HL-60/S4 (cell line): Measurements from ENCODE around the gene MYOD1.

Source experiments
- in situ Hi-C: fragments of 300-500 bp; cut with MboI; formaldehyde crosslinking; loops from 2 replicates; pipeline ENCODE4 v1.14.3; 2022; ENCODE audit warnings: low sequenced_read_pairs

Gene MYOD1

DNA sequence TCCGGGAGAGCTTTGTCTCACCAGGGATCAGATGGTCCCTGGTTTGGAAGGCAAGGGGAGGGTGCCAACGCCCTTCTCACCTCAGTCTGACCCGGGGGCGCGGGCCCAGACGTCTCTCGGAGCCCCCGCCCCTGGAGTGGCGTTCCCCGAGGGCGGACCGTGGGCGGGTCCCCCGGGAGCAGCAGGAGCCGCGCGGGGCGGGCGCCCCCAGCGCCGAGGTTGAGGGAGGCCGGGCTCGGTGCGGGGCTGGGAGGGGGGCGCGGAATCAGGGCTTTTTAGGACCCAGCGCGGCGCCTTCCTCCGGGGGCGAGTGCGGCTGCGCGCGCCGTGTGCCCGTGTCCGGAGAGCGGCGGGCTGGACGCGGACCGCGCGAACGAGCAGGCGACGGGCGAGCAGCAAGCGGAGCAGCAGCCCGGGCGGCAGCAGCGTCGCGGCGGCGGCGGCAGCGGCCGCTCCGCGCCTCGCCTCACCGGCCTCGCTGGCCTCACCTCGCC, 15.1 kb downstream of the MYOD1 start, which contains the start of gene KCNC1:
TSS of gene KCNC1 (plus strand) at position 364 of the 494 bp plus-strand sequence. CDS start 1,222 bp downstream, outside the sequence.
- in situ Hi-C loops = no loop called here

GRCh38 chr11:17734986-17735817, 15.8 kb downstream of the MYOD1 start:
- in situ Hi-C loops = no loop called here

- in situ Hi-C loops = no loop called here
These were observed 16.6 kb downstream of the MYOD1 start for GRCh38 chr11:17735818-17736578.

DNA sequence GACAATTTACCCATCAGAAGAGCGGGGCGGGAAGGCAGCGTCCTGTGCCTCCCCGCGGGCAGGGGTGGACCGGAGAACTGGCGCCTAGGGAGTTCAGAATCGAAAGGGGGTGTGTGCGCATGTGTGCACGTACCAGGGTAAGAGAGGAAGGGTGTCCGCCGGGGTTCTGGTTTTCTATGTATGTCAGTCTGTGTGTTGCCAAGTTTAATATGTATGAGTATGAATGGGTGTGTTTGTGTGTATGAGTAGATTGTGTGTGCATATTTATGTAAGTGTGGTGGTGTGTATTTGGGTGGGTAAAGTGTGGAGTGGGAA, 17.2 kb downstream of the MYOD1 start:
- in situ Hi-C loops = no loop called here

DNA sequence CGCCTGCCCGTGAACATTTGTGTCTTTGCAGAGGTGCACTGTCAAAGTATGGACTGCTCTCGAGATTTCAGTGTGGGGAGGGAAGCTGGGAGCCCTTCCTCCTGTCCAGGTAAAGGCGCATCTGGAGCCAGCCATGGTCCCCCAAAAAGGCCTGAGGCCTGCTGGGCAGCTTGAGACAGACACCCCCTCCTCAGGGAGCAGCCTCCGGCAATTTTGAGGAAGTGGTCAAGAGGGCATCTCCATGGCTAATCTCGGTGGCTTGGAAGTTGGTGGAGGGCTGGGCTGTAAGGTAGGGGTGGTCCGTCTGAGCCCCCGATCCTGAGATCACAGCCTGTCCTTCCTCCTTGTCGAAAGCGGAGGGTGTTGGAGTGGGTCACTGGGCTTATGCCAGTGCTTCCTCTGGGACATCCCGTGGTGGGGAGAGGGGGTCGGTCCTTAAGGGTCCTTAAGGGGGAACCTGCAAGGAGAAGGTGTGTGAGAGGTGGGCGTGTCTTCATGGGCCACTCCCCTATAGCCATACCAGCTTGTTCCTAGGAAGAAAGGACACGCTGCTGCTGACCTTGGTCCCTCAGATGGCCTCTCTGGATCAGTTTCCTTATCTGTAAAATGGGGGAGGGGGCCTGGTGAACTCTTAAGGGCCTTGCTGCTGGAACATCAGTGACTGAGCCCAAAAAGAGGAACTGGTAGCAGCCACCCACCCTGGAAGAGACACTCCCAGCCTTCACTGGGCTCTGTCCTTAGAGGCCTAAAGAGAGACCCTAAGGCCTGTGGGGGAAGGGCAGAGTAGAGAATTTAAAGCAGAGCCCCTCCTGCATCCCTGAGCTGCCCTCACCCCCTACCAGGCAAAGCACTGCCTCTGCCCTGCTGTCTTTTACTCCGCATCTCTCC, 17.8 kb downstream of the MYOD1 start:
- in situ Hi-C loops = no loop called here

DNA sequence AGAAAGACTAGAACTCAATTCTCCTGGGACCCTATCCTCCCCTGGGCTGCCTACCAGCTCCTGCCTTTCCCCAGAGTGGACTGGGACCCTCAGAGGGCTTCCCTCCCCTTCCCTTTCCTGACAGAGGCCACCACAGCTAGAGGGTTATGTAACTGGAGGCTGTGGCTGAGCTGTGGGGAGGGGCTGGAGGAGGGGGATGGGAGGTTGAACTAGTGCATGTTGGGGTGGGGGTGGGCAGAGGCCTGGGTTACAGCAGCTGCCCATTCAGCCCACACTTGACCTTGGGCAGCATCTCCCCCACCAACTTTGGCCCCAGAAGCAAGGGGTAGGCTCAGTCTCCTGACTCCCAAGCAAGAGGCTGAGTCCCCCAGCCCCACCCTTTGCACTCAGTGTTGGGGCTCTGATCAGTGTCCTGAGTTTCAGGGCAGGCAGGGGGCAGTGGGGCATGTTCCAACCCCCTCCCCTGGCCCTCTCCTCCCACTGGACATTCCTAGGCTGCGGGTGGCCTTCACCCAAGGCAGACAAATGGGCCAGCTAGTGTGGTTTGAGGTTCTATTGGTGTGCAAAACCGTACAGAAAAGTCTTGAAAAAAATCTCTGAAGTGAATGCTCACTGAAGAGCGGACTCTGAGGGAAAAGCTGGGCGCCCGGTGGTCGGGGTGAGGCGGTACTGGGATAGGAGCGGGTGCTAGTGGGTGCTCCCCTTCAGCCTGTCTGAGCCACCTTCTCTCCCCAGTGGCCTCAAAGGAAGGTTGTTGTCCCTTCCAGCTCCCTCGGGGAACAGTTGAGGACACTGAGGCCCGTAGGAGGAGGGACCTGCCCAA, 19.0 kb downstream of the MYOD1 start:
- in situ Hi-C loops = no loop called here

DNA sequence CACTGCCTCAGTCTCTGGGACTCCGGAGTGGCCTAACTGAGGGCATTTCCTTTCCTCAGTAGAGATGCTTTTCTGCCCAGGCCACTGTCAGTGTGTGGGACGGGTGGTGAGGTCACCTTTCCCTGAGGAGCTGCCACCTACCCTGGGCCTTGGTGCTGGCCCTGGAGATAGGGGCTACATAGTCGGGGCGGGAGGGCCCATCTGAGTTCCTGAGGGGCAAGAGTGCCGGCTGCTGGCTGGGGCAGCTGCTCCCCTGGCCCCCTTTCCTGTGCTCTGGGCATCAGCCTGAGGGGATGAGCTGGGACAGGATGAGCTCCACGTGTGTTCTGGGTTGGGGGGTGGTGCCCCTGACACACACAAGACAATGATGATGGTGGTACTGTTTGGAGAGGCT, 20.6 kb downstream of the MYOD1 start:
- in situ Hi-C loops = no loop called here

DNA sequence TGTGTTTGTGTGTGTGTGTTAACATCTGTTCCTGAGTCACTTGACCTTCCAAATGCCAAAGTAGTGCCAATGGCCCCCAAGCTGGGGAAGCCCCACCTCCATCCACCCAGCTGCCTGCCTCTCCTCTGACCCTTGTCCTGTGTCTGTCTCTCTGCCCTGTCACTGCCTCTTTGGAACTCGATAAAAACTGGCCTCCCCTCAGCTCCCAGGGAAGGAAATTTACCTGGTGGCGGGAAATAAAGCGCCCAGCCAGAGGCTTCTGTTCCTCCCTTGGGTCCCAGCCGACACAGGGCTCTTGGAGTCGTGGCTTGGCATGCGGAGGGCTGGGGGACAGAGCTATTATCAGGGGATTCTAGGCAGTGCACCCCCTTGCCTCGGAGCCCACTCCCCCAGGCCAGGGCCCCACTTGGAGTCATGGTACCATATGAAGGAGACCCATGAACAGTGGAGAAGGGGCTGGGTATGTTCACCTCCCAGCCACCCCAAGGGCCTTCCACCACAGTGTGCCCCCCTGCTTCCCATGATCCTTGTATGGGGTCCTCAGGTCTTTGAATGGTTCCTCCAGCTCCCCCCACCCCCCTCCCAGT, 21.4 kb downstream of the MYOD1 start:
- in situ Hi-C loops = no loop called here

DNA sequence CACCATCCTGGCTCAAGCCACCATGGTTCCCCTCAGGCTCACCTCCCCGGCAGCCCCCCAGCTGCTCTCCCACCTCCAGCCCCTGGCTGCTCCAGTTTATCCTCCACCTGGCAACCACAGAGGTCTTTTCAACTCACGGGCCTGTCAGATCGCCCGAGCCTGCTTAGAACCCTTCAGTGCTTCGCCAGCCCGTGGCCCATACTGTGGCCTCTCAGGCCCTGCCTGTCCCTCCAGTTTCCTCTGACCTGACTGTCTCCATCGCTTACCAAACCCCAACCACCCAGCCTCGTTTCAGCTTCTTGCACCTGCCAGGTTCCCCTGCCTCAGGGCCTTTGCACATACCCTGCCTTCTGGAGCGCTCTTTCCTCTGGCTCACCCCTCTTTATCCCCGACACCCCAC, 22.1 kb downstream of the MYOD1 start:
- in situ Hi-C loops = no loop called here

DNA sequence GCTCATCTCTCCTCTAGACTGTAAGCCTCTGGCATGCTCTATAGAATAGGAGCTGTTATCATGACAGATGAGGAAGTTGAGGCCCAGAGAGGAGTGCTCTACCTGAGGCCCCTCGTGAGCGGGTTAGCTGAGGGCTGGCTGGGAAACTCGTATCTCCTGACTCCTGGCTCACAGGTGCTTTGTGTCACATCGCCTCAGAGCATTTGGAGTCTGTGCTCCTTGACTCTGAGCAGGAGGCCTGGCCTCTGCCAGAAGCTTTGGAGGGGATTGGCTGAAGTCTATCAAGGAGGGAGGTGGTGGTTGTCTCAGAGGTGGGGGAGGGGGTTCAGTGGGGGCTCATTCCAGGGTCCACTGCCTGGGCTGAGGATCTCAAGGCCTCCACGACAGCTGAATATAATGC, 22.6 kb downstream of the MYOD1 start:
- in situ Hi-C loops = no loop called here

GRCh38 chr11:17743026-17743807, 23.8 kb downstream of the MYOD1 start:
- in situ Hi-C loops = no loop called here

DNA sequence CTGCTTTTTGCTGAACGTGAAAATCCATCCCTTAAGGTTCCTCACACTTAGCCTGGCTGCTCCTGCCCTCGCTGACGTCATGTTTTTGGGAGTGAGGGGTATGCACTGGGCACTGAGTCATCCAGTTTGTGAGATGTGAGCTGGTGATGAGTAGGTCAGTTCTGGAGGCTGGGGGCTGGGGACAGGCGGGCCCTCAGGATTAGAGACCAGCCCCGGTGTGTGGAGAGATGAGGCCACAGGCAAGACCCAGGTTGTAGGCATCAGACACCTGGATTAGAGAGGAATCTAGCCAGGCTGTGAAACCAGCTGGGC, 24.4 kb downstream of the MYOD1 start:
- in situ Hi-C loops = no loop called here

DNA sequence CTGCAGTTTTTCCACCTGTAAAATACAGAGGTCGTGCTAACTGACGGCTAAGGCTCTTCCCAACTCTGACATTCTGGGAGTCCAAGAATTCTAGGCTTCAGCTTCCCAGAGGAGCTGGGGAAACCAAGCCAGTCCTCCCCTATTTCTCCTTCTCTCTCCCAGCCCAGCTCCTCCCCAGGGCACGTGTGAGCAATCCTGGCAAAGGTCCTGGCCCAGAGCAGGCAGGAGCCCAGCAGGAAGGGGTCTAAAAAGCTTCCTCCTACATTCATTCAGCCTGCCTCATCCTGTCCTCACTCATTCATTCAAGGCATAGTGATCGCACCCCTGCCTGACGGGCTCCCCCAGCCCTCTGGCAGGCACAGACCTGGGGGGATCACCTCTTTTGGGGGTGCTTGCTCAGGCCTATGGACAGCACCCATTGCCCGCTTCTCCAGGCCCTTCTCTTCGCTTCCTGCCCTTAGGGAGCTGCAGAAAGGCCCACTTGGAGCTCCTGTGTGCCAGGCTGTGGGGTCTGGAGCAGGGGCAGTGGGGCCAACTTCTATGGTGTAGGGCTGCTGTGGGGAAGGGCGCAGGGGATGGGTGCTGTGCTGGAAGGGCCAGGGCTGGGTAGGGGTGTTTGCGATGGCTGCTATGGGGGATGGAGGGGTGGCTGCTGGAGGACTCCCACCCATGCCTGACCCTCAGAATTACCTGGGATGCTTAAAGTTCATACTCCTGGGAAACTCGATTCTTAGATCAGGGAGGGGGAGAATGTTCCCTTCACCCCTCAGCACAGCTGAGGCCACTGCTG, 25.0 kb downstream of the MYOD1 start:
- in situ Hi-C loops = no loop called here

DNA sequence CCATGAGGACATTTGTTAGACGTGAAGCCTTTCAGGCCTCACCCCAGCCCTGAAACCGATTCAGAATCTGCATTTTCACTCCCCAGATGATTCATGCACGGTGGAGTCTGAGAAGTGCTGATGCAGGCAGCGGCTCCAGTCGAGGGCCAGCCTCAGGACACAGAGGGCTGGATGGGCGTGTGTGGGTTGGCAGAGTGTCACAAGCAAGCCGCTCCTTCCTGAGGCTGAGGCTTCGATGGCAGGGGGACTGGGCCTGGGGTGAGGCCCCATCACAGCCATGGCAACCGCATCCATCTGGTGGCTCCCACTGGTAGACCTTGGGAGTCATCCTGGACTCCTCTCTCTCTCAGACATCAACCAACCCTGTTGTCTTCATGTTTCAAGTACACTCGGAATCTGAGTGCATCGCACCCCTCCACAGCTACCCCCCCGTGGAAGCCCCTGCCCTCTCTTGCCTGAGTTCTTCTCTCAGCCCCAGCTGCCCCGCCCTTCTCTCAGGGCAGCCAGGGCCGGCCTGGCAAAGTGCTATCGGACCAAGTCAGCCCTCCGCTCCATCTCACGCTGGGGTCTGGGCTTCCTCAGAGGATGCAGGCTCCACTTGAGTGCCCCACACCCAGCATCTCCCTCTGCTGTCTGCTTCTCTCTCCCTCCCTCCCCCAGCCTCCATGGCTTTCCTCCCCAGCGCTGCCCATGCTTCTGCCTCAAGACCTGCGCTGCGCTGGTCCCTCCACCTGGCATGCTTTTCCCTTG, 25.8 kb downstream of the MYOD1 start:
- in situ Hi-C loops = no loop called here

GRCh38 chr11:17746096-17746495, 26.7 kb downstream of the MYOD1 start:
- in situ Hi-C loops = no loop called here

GRCh38 chr11:17747131-17747955, 28.0 kb downstream of the MYOD1 start:
- in situ Hi-C loops = no loop called here

GRCh38 chr11:17748044-17748443, 28.7 kb downstream of the MYOD1 start:
- in situ Hi-C loops = no loop called here
